ENCODE results near the gene EPHB2.
"Not testable (repeated sequence)": the region's sequence is repeated elsewhere in the genome, so short reads cannot be mapped to it uniquely, and the experiment has no call there.

The EPHB2 gene

GRCh38 chr1:22819361-22819760 is 108.7 kb downstream of the EPHB2 start:
- no peak for DNase-seq (ENCODE audit: low spot score)

GRCh38 chr1:22821027-22821426 is 110.4 kb downstream of the EPHB2 start:
- DNase-seq (ENCODE audit: low spot score), result no peak

GRCh38 chr1:22822371-22822770 is 111.7 kb downstream of the EPHB2 start:
- DNase-seq (ENCODE audit: low spot score), result no peak

- DNase-seq (ENCODE audit: low spot score), result no peak
Observed at GRCh38 chr1:22824466-22824865, 113.8 kb downstream of the EPHB2 start.

GRCh38 chr1:22824975-22825374 is 114.3 kb downstream of the EPHB2 start:
- no peak for DNase-seq (ENCODE audit: low spot score)

- DNase-seq (ENCODE audit: low spot score), result no peak
Observed at GRCh38 chr1:22825486-22826189, 115.0 kb downstream of the EPHB2 start.

- DNase-seq (ENCODE audit: low spot score), result no peak
Observed at GRCh38 chr1:22826604-22827580, 116.3 kb downstream of the EPHB2 start.

- no peak for DNase-seq (ENCODE audit: low spot score)
Observed at GRCh38 chr1:22827666-22828483, 117.2 kb downstream of the EPHB2 start.

- DNase-seq (ENCODE audit: low spot score), result peak; percentile 75
Observed at GRCh38 chr1:22828484-22829308, 118.1 kb downstream of the EPHB2 start.

- no peak for DNase-seq (ENCODE audit: low spot score)
Observed at GRCh38 chr1:22829309-22829989, 118.8 kb downstream of the EPHB2 start.

GRCh38 chr1:22830041-22830566 is 119.5 kb downstream of the EPHB2 start:
- DNase-seq (ENCODE audit: low spot score), result no peak

- no peak for DNase-seq (ENCODE audit: low spot score)
Observed at GRCh38 chr1:22830757-22831340, 120.2 kb downstream of the EPHB2 start.

- no peak for DNase-seq (ENCODE audit: low spot score)
Observed at GRCh38 chr1:22831729-22832413, 121.2 kb downstream of the EPHB2 start.

GRCh38 chr1:22832414-22832786 is 121.8 kb downstream of the EPHB2 start:
- DNase-seq (ENCODE audit: low spot score), result no peak

GRCh38 chr1:22833699-22834098 is 123.1 kb downstream of the EPHB2 start:
- DNase-seq (ENCODE audit: low spot score), result no peak

- DNase-seq (ENCODE audit: low spot score), result not testable (repeated sequence)
Observed at GRCh38 chr1:22834420-22834819, 123.8 kb downstream of the EPHB2 start.

GRCh38 chr1:22835636-22836319 is 125.1 kb downstream of the EPHB2 start:
- DNase-seq (ENCODE audit: low spot score), result no peak

GRCh38 chr1:22836850-22837249 is 126.2 kb downstream of the EPHB2 start:
- DNase-seq (ENCODE audit: low spot score), result no peak

GRCh38 chr1:22837332-22837731 is 126.7 kb downstream of the EPHB2 start:
- DNase-seq (ENCODE audit: low spot score), result no peak
